AG20443 (cell line): ENCODE results near the gene MTERF2.
"Not testable (repeated sequence)": the region's sequence is repeated elsewhere in the genome, so short reads cannot be mapped to it uniquely, and the experiment has no call there.

Experiments
- DNase-seq: peaks from one replicate; pipeline ENCODE4 v3.0.0; 2012; ENCODE audit warnings: low spot score, mixed read lengths

Gene MTERF2, protein sequence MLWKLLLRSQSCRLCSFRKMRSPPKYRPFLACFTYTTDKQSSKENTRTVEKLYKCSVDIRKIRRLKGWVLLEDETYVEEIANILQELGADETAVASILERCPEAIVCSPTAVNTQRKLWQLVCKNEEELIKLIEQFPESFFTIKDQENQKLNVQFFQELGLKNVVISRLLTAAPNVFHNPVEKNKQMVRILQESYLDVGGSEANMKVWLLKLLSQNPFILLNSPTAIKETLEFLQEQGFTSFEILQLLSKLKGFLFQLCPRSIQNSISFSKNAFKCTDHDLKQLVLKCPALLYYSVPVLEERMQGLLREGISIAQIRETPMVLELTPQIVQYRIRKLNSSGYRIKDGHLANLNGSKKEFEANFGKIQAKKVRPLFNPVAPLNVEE

DNA sequence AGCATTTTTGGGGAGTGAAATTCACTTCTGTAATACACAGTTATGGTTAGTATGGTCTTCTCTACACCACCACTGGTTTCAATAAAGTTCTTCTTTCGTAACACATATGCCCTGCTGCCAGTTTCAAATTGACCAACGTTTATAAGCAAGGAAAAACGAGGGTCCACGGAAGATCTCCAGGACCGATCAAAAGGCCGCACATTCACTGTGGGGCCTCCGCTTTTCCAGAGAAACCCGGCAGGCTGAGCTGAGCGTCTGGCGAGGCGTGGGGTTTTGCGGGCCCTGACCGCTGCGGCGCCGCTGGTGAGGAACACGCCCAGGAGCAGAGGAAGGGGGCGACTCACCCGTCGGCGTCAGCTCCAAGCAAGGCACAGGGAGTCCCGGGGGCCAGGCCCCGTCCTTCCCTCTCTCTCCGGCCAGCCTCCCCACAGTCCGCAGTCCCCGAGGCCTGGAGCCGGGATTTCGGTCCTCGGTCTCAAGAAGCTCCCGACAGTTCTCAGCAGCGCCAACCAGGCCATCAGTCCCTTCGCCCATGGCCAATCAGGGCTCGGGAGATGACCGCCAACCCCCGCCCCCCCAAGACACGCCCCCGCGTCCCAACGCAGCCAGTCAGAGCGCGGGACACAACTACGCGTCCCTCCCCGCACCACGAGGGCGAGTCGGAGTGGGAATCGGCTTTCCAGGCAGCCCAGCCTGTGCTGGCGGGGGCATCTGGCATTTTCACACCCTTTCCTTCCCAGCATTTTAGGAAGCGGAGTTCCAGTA lies at the start of gene MTERF2:
MTERF2 (minus strand) TSS at position 522 of the 765 bp plus-strand sequence. CDS start 8,432 bp downstream, outside the sequence.
- DNase-seq, result peak; percentile 97

DNA sequence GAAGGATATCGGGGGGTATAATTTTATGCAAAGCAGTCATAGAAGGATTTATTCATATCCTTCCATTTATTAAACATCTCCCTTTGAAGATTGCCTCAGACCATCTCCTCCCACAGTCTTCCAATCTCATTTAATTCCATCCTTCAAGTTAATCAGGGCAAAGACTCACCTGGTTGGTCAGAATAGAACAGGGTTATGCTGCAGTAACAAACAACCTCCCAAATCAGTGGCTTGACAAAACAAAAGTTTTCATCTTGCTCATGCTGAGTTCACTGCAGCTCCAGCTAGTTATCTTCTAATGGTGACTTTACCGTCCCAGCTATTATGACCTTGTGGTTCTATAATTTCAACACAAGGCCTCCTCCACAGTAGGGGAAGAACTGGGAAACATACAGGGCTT lies 48.8 kb upstream of the MTERF2 start:
- DNase-seq, result no peak

DNA sequence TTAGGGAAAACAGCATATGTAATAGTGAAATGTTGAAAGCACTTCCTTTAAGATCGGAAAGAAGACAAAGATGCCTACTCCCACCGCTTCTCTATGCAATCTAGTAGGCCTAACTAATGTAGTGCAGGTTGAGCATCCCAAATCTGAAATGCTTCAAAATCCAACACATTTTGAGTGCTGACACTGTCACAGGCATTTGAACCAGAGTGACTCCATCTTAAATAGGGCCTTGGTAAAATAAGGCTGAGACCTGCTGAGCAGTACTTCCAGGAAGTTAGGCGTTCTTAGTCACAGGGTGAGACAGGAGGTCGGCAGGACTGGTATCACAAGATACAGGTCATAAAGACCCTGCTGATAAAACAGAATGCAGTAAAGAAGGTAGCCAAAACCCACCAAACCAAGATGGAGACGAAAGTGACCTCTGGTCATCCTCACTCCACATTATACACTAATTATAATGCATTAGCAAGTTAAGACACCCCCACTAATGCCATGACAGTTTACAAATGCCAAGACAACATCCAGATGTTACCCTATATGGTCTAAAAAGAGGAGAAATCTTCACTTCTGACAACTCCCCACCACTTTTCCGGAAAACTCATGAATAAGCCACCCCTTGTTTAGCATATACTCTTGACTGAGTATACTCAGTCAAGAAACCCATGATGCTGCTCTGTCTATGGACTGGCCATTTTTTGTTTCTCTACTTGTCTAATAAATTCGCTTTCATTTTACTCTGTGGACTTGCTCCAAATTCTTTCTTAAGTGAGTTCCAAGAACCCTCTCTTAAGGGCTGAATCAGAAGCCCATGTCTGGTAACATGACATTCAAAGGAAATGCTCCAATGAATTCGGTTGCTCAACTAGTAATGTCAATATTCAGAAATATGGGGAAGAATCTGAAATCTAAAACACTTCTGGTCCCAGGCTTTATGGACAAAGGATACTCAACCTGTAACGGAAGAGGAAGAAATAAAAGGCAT lies 47.1 kb upstream of the MTERF2 start:
- no peak for DNase-seq

DNA sequence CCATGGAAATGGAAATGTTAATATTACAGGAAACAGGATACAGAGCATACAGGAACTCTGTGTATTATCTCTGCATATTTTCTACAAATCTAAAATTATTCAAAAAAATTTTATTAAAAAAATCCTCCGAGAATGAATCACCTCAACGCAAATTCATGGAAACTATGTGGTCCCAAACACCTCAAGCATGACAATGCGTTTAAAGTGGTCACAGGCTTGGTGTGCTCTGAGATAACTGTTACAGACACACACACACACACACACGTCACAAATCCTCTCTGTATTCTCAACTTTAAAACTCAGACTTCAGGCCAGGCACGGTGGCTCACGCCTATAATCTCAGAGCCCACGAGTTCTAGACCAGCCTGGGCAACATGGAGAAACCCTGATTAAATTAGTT lies 45.3 kb upstream of the MTERF2 start:
- no peak for DNase-seq

DNA sequence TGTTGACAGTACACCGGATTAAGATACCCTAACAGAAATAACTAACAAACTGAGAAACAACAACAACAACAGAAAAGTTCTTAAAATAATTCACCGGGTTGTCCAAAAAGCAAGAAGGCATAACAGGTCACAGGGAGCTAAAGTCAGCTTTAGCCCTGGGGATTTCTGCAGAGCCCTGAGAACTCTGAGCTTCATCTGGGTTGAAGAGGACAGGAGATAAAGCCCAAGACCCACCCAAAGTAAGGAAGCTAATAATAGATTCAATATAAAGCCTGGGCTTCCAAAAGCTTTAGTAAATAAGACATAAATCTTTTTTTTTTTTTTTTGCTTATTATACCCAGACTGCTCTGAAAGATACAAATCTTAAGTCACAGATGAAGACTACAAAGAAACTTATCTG lies 44.1 kb upstream of the MTERF2 start:
- no peak for DNase-seq

DNA sequence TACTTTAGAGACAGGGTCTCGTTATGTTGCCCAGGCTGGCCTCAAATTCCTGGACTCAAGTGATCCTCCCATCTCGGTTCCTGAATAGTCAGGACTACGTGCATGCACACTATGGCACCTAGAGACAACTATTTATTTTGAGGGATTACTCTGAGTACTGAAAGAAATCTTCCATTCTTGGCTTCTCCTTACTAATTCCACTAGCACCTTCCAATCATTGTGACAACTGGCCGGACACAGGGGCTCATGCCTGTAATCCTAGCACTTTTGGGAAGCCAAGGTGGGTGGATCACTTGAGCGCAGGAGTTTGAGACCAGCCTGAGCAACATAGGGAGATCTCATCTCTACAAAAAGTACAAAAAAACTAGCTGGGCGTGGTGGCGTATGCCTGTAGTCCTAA lies 42.1 kb upstream of the MTERF2 start:
- DNase-seq, result no peak

DNA sequence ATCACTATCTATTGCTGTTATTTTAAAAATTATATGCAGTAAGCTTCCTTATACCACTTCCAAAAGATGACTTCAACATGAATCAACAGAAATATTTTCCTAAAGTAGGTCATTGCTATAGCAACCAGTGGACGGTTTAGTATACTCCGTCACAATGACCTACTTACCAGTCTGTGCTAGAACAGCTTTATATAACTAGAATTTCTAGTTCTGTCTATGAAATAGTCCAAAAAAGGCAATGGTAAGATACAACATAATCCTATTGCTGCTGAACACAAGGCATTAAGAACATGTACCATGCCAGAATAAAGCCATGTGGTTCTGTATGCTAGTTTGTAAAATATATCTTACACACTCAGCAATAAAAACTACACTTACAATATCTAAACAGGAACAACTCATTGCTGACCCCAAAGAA lies 40.7 kb upstream of the MTERF2 start:
- peak; percentile 81 for DNase-seq

DNA sequence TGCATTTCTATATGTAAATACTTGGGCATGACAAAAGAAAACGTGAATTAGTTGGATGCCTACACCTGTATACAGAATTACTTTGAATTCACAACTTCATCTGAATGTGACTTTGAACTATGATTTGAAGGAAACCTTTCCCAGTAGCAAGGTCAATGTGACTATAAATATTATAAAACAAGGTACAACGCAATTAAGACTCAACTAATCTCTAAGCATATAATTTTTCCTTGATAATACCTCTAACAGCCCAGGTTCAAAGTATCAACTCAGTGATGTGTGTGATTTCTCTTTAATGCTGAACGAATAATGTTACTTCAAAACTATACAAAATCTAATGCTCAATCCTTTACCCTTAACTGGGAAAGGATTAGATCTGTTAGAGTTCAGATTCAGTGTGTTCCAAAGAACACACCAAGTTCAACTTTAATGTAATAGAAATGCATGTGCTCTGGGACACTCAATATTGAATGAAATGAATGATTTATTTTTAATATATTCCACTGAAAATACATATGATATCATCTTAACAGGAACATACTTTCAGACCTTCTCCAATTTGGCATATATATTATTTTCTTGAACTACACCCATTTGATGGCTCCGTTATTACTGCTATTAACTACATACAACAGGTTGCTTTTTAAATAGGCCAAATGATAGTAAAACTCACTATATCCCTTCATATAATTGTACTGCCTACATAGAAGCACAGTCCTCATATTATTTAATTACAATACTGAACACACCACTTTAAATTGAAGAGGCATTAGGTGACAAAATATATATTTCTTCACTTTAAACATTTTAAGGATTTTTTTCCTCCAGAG lies 40.1 kb upstream of the MTERF2 start:
- DNase-seq, result no peak

DNA sequence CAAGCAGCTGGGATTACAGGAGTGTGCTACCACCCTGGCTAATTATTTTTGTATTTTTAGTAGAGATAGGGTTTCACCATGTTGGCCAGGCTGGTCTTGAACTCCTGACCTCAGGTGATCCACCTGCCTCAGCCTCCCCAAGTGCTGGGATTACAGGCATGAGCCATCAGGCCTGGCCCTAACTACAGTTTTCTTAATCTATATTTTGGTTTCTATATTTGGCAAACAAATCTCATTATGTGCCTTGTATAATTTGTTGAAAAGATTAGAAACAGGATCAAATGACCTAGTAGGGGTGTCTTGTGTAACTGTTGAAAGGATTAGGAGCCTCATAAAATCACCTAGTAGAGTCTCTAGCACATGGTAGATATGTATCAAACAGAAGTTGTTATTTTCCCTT lies 39.4 kb upstream of the MTERF2 start:
- not testable (repeated sequence) for DNase-seq

DNA sequence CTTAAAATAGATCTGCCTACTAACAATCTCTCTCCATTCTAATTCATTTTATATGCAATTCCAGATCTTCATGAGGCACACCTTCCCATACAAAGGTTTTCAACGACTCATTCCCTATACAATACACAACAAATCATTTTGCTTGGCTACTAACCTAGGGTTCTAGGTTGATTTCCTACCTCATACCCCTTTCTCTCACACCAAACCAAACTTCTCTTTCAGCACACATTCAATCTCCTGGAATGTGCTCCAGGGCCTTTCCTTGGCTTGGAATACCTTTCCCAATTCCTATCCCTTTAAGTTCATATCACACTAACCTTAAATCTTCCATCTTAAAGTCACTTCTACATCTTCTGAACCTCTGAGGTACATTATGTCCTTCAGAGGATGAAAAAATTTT lies 38.7 kb upstream of the MTERF2 start:
- DNase-seq, result no peak

DNA sequence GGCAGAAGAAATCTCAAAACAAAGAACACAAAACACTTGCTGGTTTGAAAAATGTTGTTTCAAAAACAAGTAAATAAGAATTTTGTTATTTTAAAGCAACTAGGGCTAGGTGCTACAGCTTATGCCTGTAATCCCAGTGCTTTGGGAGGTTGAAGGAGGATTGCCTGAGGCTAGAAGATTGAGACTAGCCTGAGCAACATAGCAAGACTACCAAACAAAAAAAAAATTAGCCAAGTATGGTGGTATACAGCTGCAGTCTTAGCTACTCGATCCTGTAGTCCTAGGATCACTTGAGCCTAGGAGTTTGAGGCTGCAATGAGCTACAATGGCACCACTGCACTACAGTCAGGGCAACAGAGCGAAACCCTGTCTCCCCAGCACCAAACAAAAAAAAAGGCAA lies 32.6 kb upstream of the MTERF2 start:
- DNase-seq, result no peak

DNA sequence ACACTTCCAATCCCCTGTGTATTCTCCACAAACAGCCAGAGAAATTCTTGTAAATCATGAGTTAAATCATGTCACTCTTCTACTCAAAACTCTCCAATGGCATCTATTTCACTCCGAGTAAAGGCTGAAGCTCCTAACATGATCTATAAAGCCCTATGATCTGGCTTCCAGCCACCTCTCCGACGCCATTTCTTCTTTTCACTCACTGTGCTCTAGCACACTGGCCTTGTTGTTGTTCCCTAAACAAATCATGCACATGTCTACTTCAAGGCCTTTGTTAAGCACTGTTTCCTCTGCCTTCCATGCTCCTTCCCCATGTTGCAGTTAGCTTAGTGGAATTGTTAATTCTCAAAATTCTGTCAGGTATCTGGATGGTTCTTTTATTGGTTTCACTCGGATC lies 30.1 kb upstream of the MTERF2 start:
- DNase-seq, result no peak

DNA sequence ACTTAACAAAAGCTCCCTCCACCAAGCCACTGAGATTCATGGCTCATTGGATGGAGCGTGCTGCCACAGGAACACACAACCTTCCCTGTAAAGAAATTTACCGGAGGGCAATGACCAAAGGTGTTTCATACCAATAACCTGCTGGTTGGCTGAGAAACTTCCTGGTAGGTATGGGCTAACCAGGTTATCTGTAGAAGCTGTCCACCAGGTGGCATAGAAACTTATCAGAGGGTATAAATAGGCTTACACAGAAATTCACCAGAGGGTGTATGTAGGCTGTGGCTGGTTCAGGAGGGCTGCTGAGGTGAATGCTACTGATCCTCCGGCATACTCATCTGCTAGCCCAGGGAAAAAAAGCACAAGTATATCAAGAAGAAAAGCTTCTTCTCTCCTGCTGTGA lies 27.1 kb upstream of the MTERF2 start:
- no peak for DNase-seq

DNA sequence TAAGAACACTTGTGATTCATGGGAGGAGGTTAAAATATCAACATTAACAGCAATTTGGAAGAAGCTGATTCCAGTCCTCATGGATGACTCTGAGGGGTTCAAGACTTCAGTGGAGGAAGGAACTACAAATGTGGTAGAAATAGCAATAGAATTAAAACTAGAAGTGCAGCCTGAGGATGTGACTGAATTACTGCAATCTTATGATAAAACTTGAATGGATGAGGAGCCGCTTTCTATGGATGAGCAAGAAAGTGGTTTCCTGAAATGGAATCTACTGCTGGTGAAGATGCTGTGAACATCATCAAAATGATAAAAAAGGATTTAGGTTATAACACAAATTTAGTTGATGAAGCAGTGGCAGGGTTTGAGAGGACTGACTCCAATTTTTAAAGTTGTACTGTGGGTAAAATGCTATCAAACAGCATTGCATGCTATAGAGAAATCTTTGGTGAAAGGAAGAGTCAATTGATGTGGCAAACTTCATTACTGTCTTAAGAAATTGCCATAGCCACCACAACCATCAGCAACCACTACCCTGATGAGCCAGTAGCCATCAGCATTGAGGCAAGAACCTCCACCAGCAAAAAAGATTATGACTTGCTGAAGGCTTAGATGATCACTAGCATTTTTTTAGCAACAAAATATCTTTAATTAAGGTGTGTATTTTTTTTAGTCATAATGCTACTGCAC lies 25.9 kb upstream of the MTERF2 start:
- no peak for DNase-seq

DNA sequence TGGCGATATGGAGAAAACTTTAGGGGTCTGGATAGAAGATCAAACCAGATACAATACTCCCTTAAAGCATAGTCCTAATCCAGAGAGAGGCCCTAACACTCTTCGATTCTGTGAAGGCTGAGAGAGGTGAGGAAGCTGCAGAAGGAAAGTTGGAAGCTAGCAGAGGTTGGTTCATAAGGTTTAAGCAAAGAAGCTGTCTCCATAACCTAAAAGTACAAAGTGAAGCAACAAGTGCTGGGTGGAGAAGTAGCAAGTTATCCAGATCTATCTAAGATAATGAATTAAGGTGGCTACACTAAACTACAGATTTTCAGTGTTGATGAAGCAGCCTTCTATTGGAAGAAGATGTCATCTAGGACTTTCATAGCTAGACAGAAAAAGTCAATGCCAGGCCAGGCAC lies 24.6 kb upstream of the MTERF2 start:
- no peak for DNase-seq

DNA sequence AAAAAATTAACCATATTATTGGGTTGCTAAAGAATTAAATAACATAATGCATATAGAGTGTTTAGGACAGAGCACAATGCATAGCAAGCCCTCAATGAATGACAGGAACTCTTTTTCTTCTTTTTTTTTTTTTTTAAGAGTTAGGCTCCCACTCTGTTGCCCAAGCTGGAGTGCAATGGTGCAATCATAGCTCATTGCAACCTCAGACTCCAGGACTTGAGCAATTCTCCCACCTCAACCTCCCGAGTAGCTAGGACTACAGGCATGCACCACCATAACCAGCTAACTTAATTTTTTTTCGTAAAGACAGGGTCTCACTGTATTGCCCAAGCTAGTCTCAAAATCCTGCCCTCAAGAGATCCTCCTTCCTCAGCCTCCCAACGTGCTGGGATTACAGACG lies 20.5 kb upstream of the MTERF2 start:
- no peak for DNase-seq

DNA sequence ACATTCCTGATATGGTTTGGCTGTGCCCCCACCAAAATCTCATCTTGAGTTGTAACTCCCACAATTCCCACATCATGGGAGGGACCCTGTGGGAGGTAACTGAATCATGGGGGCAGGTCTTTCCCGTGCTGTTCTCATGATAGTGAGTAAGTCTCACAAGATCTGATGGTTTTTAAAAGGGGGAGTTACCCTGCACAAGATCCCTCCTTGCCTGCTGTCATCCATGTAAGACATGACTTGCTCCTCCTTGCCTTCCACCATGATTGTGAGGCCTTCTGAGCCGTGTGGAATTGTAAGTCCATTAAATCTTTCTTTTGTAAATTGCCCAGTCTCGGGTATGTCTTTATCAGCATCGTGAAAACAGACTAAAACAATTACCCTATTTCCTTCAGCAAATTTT lies 15.7 kb upstream of the MTERF2 start:
- DNase-seq, result not testable (repeated sequence)

DNA sequence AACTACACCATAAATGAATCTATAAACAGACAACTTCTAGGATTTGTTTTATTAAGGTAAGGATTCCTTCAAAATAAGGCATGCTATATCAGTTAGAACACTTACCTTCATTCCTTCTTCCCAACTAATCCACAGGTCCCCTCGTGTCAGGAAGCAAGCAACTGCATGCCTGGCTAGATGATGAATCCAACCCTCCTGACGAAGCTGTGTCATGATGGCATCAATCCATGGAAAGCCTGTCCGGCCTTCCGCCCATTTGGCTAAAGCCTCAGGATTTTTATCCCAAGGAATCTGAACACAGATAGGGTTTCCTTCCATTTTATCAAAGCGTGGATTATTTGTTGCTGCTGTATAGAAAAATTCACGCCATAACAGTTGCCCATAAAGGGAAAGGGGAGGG lies 12.5 kb upstream of the MTERF2 start:
- DNase-seq, result peak; percentile 77

DNA sequence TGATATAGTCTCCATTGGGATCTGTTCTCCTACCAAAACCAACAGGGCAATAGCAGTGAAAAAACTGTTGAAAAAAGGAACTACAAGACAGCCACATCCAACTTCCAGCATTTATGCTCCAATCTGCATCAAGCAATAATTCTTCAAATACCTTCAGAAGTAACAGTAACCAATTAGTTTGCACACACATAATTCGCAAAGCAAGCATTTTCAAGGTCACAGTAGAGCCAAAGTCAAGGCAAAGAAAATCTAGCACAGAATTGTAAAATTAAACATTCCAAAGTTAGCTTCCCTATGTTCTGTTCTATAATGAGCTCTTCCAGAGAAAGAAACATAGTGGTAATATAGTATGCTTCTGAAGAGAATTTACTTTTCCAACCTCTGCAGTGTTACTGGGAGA lies 11.0 kb upstream of the MTERF2 start:
- DNase-seq, result no peak

DNA sequence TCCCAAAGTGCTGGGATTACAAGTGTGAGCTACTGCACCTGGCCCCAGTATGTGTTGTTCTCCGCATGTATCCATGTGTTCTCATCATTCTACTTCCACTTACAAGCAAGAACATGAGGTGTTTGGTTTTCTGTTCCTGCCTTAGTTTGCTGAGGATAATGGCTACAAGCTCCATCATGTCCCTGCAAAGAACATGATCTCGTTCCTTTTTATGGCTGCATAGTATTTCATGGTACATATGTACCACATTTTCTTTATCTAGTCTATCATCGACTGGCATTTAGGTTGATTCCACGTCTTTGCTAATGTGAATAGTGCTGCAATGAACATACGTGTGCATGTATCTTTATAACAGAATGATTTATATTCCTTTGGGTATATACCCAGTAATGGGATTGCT lies 9.2 kb upstream of the MTERF2 start:
- DNase-seq, result not testable (repeated sequence)
